HL-60 (cell line): ENCODE data around the gene TM7SF2.

Source experiments
- GABPA ChIP-seq: IDR thresholded peaks from 2 replicates; pipeline ENCODE4 v1.6.1; 2012; ENCODE audit warnings: low read depth
- POLR2AphosphoS5 ChIP-seq: IDR thresholded peaks from 2 replicates; pipeline ENCODE4 v1.6.1; 2012; ENCODE audit warnings: low read depth
- TF ChIP-seq, protein P1 (sequence below): IDR thresholded peaks from one replicate; pipeline ENCODE4 v1.5.1; 2011; ENCODE audit warnings: low read length, control low read depth, inconsistent platforms; ENCODE audit not compliant: insufficient read depth
- TF ChIP-seq, protein P2 (sequence below): IDR thresholded peaks from 2 replicates; pipeline ENCODE4 v1.6.1; 2012; ENCODE audit warnings: low read depth; ENCODE audit not compliant: insufficient replicate concordance

DNA sequence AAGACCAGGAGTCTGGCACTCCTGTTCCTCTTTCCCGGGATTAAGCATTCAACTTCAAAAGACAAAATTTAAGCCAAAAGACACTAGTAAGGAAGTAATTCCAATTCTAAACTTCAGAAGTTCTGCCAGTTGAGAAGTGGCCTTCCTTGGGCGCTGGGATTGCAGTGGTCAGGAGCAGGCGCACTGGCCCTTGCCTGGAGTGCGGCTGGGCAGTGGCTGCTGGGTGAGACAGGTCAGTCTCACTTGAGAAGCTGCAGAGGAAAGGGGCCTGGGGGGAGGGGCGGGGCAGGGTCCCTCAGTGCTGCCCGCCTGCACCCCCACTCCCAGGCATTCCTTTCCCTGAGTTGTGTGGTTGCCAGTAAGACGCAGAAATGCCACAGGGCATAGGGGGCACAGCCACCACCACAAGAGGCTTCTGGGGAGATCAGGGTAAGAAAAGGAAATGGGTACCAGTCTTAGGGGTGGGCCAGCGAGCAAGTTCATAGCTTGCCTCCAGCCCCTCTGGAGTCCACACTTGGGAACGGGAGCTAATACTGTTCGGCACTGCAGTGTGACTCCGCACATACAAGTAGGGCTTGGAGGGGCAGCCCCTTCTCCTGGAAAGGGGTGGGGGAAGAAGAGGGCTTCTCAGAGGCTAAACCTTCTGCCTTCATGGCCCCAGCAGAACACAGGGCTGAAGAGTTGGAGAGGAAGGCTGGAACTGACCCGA is 16.0 kb downstream of the TM7SF2 start:
- TF ChIP-seq, protein P1, sequence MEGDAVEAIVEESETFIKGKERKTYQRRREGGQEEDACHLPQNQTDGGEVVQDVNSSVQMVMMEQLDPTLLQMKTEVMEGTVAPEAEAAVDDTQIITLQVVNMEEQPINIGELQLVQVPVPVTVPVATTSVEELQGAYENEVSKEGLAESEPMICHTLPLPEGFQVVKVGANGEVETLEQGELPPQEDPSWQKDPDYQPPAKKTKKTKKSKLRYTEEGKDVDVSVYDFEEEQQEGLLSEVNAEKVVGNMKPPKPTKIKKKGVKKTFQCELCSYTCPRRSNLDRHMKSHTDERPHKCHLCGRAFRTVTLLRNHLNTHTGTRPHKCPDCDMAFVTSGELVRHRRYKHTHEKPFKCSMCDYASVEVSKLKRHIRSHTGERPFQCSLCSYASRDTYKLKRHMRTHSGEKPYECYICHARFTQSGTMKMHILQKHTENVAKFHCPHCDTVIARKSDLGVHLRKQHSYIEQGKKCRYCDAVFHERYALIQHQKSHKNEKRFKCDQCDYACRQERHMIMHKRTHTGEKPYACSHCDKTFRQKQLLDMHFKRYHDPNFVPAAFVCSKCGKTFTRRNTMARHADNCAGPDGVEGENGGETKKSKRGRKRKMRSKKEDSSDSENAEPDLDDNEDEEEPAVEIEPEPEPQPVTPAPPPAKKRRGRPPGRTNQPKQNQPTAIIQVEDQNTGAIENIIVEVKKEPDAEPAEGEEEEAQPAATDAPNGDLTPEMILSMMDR, result no peak
- TF ChIP-seq, protein P2, sequence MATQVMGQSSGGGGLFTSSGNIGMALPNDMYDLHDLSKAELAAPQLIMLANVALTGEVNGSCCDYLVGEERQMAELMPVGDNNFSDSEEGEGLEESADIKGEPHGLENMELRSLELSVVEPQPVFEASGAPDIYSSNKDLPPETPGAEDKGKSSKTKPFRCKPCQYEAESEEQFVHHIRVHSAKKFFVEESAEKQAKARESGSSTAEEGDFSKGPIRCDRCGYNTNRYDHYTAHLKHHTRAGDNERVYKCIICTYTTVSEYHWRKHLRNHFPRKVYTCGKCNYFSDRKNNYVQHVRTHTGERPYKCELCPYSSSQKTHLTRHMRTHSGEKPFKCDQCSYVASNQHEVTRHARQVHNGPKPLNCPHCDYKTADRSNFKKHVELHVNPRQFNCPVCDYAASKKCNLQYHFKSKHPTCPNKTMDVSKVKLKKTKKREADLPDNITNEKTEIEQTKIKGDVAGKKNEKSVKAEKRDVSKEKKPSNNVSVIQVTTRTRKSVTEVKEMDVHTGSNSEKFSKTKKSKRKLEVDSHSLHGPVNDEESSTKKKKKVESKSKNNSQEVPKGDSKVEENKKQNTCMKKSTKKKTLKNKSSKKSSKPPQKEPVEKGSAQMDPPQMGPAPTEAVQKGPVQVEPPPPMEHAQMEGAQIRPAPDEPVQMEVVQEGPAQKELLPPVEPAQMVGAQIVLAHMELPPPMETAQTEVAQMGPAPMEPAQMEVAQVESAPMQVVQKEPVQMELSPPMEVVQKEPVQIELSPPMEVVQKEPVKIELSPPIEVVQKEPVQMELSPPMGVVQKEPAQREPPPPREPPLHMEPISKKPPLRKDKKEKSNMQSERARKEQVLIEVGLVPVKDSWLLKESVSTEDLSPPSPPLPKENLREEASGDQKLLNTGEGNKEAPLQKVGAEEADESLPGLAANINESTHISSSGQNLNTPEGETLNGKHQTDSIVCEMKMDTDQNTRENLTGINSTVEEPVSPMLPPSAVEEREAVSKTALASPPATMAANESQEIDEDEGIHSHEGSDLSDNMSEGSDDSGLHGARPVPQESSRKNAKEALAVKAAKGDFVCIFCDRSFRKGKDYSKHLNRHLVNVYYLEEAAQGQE, result no peak
- TF ChIP-seq GABPA, result no peak
- no peak; the same call in 1 of the 2 replicates for TF ChIP-seq POLR2AphosphoS5
